GM18526 (cell line): ENCODE results near the gene INCENP.

ENCODE experiments used
- POLR2A ChIP-seq: IDR thresholded peaks from 3 replicates; pipeline ENCODE4 v1.6.1; 2011; ENCODE audit not compliant: insufficient read length; ENCODE audit errors: extremely low read depth

Gene INCENP

DNA sequence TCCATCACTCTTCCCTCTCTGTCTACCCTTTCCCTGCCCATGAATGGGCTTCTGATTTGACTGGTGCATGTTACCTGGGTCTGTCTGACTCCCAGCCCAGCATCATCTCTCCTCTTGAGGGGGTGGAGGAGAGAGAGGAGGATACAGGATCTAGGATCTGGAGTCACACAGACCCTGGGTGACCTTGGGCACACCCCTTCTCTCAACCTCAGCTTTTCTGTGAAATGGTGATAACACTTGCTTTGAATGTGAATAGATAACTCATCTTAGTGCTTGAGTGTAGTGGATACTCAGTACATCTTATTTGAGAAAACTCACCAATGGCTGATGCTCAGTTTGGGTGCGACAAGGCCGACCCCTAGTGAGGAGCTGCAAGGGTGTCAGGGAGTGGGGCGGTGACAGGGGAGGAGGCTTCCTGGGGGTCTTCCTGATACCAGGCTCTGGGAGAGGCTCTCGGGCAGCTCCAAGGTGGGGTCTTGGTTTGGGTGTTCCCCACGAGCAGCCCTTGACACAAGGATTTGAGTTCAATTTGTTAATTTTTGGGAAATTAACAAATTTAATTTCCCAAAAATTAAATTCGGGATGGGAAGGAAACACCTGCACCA, 9.0 kb downstream of the INCENP start:
- no peak for TF ChIP-seq POLR2A

- no peak for TF ChIP-seq POLR2A
Observed at GRCh38 chr11:62133328-62134065, 9.7 kb downstream of the INCENP start.

DNA sequence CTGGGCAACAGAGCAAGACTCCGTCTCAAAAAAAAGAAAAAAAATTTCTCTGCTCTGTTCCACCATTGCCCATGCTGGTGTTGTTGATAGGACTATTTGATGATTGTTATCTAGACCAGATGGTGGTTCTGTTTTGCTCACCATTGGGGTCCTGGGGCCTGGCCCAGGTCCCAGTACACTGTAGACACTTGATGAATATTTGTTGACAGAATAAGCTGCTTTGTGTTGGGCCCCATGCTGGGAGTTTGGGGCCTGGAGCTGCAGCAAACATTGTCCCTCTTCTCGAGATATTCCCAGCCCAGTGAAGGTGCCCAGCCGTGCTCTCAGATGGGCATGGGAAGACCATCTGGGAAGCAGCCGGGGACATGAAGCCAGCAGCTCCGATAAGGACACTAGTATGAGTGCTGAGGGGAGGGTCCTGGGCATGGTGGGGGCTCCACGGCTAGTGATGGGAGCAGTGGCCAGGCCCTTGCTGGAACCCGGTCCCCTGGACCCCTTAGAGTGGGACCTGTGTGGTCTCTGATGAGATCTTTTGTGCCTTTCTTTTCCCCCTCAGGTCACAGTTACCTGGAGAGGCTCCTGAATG, 13.6 kb downstream of the INCENP start:
- no peak for TF ChIP-seq POLR2A

- TF ChIP-seq POLR2A: no peak
Observed at GRCh38 chr11:62137881-62138629, 14.2 kb downstream of the INCENP start.

DNA sequence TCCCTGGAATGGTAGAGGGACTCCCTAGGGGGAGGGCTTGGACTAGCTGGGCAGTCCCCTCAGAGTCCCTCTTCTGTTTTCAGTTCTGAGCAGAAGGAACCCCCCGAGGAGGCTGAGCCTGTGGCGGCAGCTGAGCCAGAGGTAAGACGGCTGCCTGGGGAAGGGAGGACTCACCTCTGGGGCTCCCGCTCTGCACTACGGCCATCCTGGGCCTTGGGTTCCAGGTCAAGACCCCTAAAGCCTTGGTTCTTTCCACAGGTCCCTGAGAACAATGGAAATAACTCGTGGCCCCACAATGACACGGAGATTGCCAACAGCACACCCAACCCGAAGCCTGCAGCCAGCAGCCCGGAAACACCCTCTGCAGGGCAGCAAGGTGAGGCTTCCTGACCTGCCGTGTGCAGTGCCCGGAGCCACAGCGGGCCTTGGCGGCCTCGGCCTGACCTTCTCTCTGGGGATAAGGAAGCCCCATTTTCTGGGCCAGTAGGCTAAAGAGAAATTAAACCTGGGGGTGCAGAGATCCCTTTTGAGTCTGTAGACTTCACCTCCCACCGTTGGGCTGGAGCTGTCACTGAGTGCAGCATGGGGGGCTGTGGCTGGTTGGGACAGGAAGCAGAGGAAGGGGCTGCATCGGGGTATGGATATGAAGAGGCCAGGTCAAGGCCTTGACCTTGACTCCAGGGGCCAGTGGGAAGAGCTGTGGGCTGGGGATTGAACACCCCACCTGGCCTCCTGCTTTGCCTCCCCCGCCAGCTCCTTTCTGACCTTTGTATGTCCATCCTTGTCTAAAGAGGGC, 15.0 kb downstream of the INCENP start:
- no peak for TF ChIP-seq POLR2A

- TF ChIP-seq POLR2A: no peak
Observed at GRCh38 chr11:62139526-62140303, 15.9 kb downstream of the INCENP start.

DNA sequence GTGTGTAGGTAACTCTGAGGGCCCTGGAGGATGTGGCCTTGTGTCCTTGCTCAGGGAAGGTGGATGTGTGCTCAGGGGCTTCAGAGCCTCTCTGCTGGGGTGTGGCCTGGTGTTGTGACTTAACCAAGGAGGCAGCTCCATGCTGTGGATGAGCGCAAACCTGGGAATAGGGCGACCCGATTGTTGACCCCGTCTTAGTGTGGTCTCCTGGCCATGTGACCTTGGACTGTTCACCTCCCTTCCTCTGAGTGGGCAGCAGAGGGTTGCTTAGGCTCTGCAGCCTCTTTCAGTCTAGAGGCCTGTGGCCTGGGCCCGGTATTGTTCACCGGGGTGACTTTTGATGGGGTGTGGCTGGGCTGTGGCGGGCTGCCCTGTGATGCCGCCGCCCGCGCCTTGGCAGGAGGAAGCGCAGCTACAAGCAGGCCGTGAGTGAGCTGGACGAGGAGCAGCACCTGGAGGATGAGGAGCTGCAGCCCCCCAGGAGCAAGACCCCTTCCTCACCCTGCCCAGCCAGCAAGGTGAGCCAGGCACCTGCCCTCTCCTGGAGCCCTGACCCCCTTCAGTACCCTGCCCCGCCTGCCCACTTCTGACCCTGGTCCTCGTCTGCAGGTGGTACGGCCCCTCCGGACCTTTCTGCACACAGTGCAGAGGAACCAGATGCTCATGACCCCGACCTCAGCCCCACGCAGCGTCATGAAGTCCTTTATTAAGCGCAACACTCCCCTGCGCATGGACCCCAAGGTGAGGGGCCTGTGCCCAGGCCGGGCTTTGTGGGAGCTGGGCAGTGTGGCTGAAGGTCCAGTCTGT, 16.7 kb downstream of the INCENP start:
- no peak for TF ChIP-seq POLR2A

- TF ChIP-seq POLR2A: no peak
Observed at GRCh38 chr11:62141111-62142042, 17.6 kb downstream of the INCENP start.

GRCh38 chr11:62142043-62142375, 18.2 kb downstream of the INCENP start:
- no peak for TF ChIP-seq POLR2A

GRCh38 chr11:62142921-62143320, 19.1 kb downstream of the INCENP start:
- no peak for TF ChIP-seq POLR2A

DNA sequence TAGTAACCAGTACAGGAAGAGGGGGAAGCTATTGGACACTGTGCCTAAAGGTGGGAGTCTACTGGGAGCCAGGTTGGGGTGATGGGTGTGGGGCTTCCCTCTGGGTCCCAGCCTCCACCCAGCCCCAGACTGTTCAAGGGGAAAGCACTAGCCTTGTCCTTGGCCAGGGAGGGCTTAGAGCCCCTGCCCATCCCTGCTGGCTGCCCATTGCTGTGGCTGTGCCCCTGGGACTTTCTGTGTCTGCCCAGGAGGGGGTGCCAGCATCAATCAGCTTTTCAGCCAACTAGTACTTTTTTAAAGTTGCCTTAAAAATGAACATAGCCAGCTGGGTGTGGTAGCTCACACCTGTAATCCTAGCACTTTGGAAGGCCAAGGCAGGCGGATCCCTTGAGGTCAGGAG, 19.9 kb downstream of the INCENP start:
- no peak for TF ChIP-seq POLR2A

DNA sequence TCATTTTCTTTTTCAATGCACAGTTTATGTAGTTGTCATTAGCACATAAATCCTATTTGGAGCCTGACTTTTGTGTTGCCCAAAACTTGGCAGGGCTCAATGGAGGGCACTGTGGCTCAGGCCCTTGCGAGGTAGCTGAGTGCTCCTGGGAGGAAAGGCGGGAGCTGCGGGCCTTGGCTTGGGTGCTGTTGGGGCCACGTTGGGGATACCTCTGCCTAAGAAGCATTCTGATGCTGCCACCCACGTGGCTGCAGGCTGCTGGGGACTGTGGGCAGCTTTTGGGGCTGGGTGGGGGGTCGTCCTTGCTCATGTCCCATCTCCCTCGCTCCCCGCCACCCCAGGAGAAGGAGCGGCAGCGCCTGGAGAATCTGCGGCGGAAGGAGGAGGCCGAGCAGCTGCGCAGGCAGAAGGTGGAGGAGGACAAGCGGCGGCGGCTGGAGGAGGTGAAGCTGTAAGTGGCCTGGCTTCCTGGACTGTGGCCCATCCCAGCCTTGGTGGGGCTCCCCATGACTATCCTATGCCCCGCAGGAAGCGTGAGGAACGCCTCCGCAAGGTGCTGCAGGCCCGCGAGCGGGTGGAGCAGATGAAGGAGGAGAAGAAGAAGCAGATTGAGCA, 20.9 kb downstream of the INCENP start:
- TF ChIP-seq POLR2A: no peak

- no peak for TF ChIP-seq POLR2A
Observed at GRCh38 chr11:62145261-62145871, 21.6 kb downstream of the INCENP start.
